CD4-positive, alpha-beta T cell treated with Interleukin-2 at 100 ng/mL for 4 hours (primary cell): ENCODE measurements around the gene REV3L.
"Not testable (repeated sequence)": the region's sequence is repeated elsewhere in the genome, so short reads cannot be mapped to it uniquely, and the experiment has no call there.

Source experiments
- DNase-seq: peaks from one replicate; pipeline ENCODE4 v3.0.0-alpha.2; 2020; ENCODE audit warnings: low spot score

Gene REV3L

GRCh38 chr6:111482959-111483735, at the start of gene REV3L:
Gene REV3L, minus strand, starts transcription at chr6:111483218. Its CDS starts 330 bp downstream, at chr6:111482888.
- peak; percentile 88 for DNase-seq

- DNase-seq: no peak
Measured at GRCh38 chr6:111531185-111531584, 48.2 kb upstream of the REV3L start.

GRCh38 chr6:111530667-111531066, 47.6 kb upstream of the REV3L start:
- DNase-seq: no peak

GRCh38 chr6:111530218-111530617, 47.2 kb upstream of the REV3L start:
- no peak for DNase-seq

GRCh38 chr6:111527367-111527766, 44.3 kb upstream of the REV3L start:
- DNase-seq: no peak

- DNase-seq: no peak
Measured at GRCh38 chr6:111524735-111525134, 41.7 kb upstream of the REV3L start.

GRCh38 chr6:111524252-111524651, 41.2 kb upstream of the REV3L start:
- no peak for DNase-seq

GRCh38 chr6:111523484-111524167, 40.6 kb upstream of the REV3L start:
- DNase-seq: no peak

GRCh38 chr6:111522393-111523020, 39.5 kb upstream of the REV3L start:
- no peak for DNase-seq

- DNase-seq: no peak
Measured at GRCh38 chr6:111521497-111522270, 38.7 kb upstream of the REV3L start.

GRCh38 chr6:111520524-111520923, 37.5 kb upstream of the REV3L start:
- DNase-seq: no peak

GRCh38 chr6:111517965-111518364, 34.9 kb upstream of the REV3L start:
- no peak for DNase-seq

GRCh38 chr6:111515259-111515658, 32.2 kb upstream of the REV3L start:
- no peak for DNase-seq

GRCh38 chr6:111514531-111514930, 31.5 kb upstream of the REV3L start:
- not testable (repeated sequence) for DNase-seq

- DNase-seq: not testable (repeated sequence)
Measured at GRCh38 chr6:111507219-111507618, 24.2 kb upstream of the REV3L start.

GRCh38 chr6:111505498-111505897, 22.5 kb upstream of the REV3L start:
- DNase-seq: not testable (repeated sequence)

GRCh38 chr6:111503660-111504059, 20.6 kb upstream of the REV3L start:
- no peak for DNase-seq

GRCh38 chr6:111503194-111503593, 20.2 kb upstream of the REV3L start:
- no peak for DNase-seq

GRCh38 chr6:111502154-111502553, 19.1 kb upstream of the REV3L start:
- DNase-seq: no peak

GRCh38 chr6:111499269-111499793, 16.3 kb upstream of the REV3L start:
- DNase-seq: no peak

GRCh38 chr6:111494951-111495635, 12.1 kb upstream of the REV3L start:
- DNase-seq: no peak
